ENCODE results near the gene TAGAP. TPM values are rescaled to one million over a fixed set of nuclear protein-coding genes. Genes with fewer than 3 reads are reported as not detected.
A peak's percentile ranks its signal among the peaks of the same experiment; 100 is the strongest.

The TAGAP gene
- total RNA-seq, 1 experiment from 2014 or later = 0.13 TPM

DNA sequence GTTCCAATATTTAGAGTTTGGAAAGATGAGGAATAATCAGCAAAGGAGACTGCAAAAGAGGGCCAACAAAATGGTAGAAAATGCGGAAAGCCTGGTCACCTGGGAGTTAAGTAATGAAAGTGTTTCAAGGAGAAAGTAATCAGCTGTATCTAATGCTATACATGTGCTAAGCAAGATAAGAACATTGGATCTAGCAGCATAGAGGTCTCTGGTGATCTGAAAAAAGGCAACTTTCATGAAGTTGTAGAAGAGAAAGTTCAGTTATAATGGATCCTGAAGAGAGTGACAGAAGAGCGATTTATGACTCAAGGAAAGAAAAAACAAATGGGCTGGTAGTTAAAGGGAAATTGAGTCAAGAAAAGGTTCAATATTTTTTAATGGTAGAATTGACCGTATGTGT, 40.2 kb downstream of the TAGAP start:
- intact Hi-C loops (cut with micrococcal nuclease; ENCODE audit: unreplicated experiment) = no loop called here
- DNase-seq (ENCODE audit: low read depth, low spot score) = no peak
- ChIA-PET CTCF (no interaction called here), POLR2A (interaction anchor here (0.5 to 0.6 kb wide), 2 partner anchors 77 to 1010 kb away, joined by 6 to 21 read pairs; no protein-coding TSS in a partner anchor)
- in situ Hi-C loops (cut with HindIII; ENCODE audit: low pct_unique_long_range_greater_than_20kb, low sequenced_read_pairs) = no loop called here
- TF ChIP-seq SIN3A (IDR thresholded peaks at IDR 0.05; ENCODE audit: borderline replicate concordance, insufficient read depth, low read depth, low read length) = no peak
- TF ChIP-seq CTCF (IDR thresholded peaks at IDR 0.05) = no peak
- no peak for TF ChIP-seq POLR2AphosphoS5 (IDR thresholded peaks at IDR 0.05; ENCODE audit: low read depth, low read length)
- Histone ChIP-seq H3K4me1 (ENCODE audit: control insufficient read depth, insufficient read depth, low read length) (peaks cover 12% of the 10 kb centered on the region), H3K4me3 (ENCODE audit: low read depth in 2 of 2, low read length in 2 of 2) (no peak overlapping the region), H3K9me3 (ENCODE audit: control insufficient read depth, insufficient read depth, low read depth, low read length) (no peaks in the 10 kb centered on the region), H3K36me3 (ENCODE audit: control insufficient read depth, insufficient read depth, low read length) (peaks cover 4% of the 10 kb centered on the region; the same call in 1 of the 2 replicates), H3K27ac (ENCODE audit: low read length) (no peak overlapping the region), H3K27me3 (ENCODE audit: control insufficient read depth, insufficient read depth, low read length) (no peaks in the 10 kb centered on the region)
- BruUV-seq (replicated peaks) = no TSS peak
- no peak for ATAC-seq

- DNase-seq (ENCODE audit: low read depth, low spot score) (peak; percentile 13), ATAC-seq (no peak)
- BruUV-seq (replicated peaks) = no TSS peak
- Histone ChIP-seq H3K4me1 (ENCODE audit: control insufficient read depth, insufficient read depth, low read length) (peaks cover 15% of the 10 kb centered on the region), H3K4me3 (ENCODE audit: low read depth in 2 of 2, low read length in 2 of 2) (no peak overlapping the region), H3K27ac (ENCODE audit: low read length) (no peak overlapping the region), H3K9me3 (ENCODE audit: control insufficient read depth, insufficient read depth, low read depth, low read length) (no peaks in the 10 kb centered on the region), H3K36me3 (ENCODE audit: control insufficient read depth, insufficient read depth, low read length) (peaks cover 5% of the 10 kb centered on the region; the same call in 1 of the 2 replicates), H3K27me3 (ENCODE audit: control insufficient read depth, insufficient read depth, low read length) (no peaks in the 10 kb centered on the region)
- CTCF ChIA-PET = interaction anchor here (1.1 kb wide), 1 partner anchor 284 kb away, joined by 3 read pairs; no protein-coding TSS in a partner anchor
- no peak for TF ChIP-seq REST (IDR thresholded peaks at IDR 0.05; ENCODE audit: insufficient read depth in 1 of 2, low read depth in 2 of 2, low read length in 1 of 2)
- TF ChIP-seq CTCF (IDR thresholded peaks at IDR 0.05) = no peak
- TF ChIP-seq TCF7L2 (IDR thresholded peaks at IDR 0.05; ENCODE audit: low read depth, low read length) = no peak
- no peak for TF ChIP-seq POLR2AphosphoS5 (IDR thresholded peaks at IDR 0.05; ENCODE audit: low read depth, low read length)
- TF ChIP-seq SIN3A (IDR thresholded peaks at IDR 0.05; ENCODE audit: borderline replicate concordance, insufficient read depth, low read depth, low read length) = no peak
- intact Hi-C loops (cut with micrococcal nuclease; ENCODE audit: unreplicated experiment) (no loop called here), in situ Hi-C loops (cut with HindIII; ENCODE audit: low pct_unique_long_range_greater_than_20kb, low sequenced_read_pairs) (no loop called here)
- POLR2A ChIA-PET = no interaction called here
Measured at GRCh38 chr6:159002432-159003155, 42.2 kb downstream of the TAGAP start.
